Measurements from ENCODE around the gene DYRK1A.

DNA sequence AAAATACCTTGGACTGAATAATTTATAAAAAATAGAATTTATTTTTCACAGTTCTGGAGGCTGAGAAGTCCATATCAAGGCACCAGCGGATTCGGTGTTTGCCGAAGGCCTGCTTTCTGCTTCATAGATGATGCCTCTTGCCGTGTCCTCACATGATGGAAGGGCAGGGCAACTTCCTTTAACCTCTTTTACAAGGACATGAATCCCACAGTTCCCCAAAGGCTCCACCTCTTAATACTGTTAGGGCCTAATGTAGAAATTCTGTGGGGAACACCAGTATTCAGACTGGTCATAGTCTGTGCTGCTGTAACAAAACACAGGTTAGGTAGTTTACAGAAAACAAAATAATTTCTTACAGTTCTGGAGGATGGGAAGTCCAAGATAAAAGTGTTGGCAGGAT is 25.9 kb downstream of the DYRK1A start:
- TF ChIP-seq, protein P1, sequence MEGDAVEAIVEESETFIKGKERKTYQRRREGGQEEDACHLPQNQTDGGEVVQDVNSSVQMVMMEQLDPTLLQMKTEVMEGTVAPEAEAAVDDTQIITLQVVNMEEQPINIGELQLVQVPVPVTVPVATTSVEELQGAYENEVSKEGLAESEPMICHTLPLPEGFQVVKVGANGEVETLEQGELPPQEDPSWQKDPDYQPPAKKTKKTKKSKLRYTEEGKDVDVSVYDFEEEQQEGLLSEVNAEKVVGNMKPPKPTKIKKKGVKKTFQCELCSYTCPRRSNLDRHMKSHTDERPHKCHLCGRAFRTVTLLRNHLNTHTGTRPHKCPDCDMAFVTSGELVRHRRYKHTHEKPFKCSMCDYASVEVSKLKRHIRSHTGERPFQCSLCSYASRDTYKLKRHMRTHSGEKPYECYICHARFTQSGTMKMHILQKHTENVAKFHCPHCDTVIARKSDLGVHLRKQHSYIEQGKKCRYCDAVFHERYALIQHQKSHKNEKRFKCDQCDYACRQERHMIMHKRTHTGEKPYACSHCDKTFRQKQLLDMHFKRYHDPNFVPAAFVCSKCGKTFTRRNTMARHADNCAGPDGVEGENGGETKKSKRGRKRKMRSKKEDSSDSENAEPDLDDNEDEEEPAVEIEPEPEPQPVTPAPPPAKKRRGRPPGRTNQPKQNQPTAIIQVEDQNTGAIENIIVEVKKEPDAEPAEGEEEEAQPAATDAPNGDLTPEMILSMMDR (conservative IDR thresholded peaks at IDR 0.05; ENCODE audit: low read length): no peak
- no peak for TF ChIP-seq EZH2phosphoT487 (IDR thresholded peaks at IDR 0.05; ENCODE audit: borderline replicate concordance, low read depth, low read length)
